Neural progenitor cell (in vitro differentiated cells): ENCODE measurements around the gene NEO1. TPM values are rescaled to one million over a fixed set of nuclear protein-coding genes. Genes with fewer than 3 reads are reported as not detected.

Source experiments
- DNase-seq: peaks from one replicate; pipeline ENCODE4 v3.0.0-alpha.2; 2016; ENCODE audit warnings: low spot score
- H2AFZ ChIP-seq: fragments of 200-600 bp; sonication (generic); replicated peaks from 2 replicates; pipeline ENCODE4 v1.6.1; 2016; ENCODE audit warnings: antibody characterized with exemption
- H3F3A ChIP-seq: fragments of 200-600 bp; sonication (generic); 2 replicates; pipeline ENCODE4 v1.6.1; 2016; ENCODE audit warnings: antibody characterized with exemption, low read depth
- H3K27ac ChIP-seq: fragments of 200-600 bp; sonication (generic); 2 replicates; pipeline ENCODE4 v1.5.1; 2016; ENCODE audit warnings: mild to moderate bottlenecking
- H3K27me3 ChIP-seq: fragments of 200-600 bp; sonication (generic); 2 replicates; pipeline ENCODE4 v1.6.1; 2016; ENCODE audit warnings: mild to moderate bottlenecking, moderate library complexity
- H3K36me3 ChIP-seq: fragments of 200-600 bp; sonication (generic); 2 replicates; pipeline ENCODE4 v1.5.1; 2016
- H3K4me1 ChIP-seq: fragments of 200-600 bp; sonication (generic); 2 replicates; pipeline ENCODE4 v1.6.1; 2016; ENCODE audit warnings: mixed run types
- H3K4me2 ChIP-seq: fragments of 200-600 bp; sonication (generic); 2 replicates; pipeline ENCODE4 v1.6.1; 2016
- H3K4me3 ChIP-seq: fragments of 200-600 bp; sonication (generic); 2 replicates; pipeline ENCODE4 v1.5.1; 2016
- H3K79me2 ChIP-seq: fragments of 200-600 bp; sonication (generic); 2 replicates; pipeline ENCODE4 v1.6.1; 2016; ENCODE audit warnings: low read depth
- H3K9ac ChIP-seq: fragments of 200-600 bp; sonication (generic); 2 replicates; pipeline ENCODE4 v1.6.1; 2016
- H3K9me3 ChIP-seq: fragments of 200-600 bp; sonication (generic); 2 replicates; pipeline ENCODE4 v1.5.1; 2016; ENCODE audit warnings: low read depth
- H4K20me1 ChIP-seq: fragments of 200-600 bp; sonication (generic); 2 replicates; pipeline ENCODE4 v1.6.1; 2016; ENCODE audit warnings: low read depth
- H3K27ac Mint-ChIP-seq: 3 replicates; pipeline ENCODE4 v1.8.0; 2021; ENCODE audit warnings: mixed read lengths
- H3K27me3 Mint-ChIP-seq: 2 replicates; pipeline ENCODE4 v1.8.0; 2022; ENCODE audit warnings: low read depth, mild to moderate bottlenecking, inconsistent platforms, moderate library complexity, mixed read lengths; ENCODE audit not compliant: insufficient read depth
- H3K36me3 Mint-ChIP-seq: 3 replicates; pipeline ENCODE4 v1.8.0; 2021; ENCODE audit warnings: mixed read lengths
- H3K4me1 Mint-ChIP-seq: 3 replicates; pipeline ENCODE4 v1.8.0; 2021; ENCODE audit warnings: mixed read lengths
- H3K4me3 Mint-ChIP-seq: 3 replicates; pipeline ENCODE4 v1.8.0; 2021; ENCODE audit warnings: mild to moderate bottlenecking, moderate library complexity, mixed read lengths
- H3K9me3 Mint-ChIP-seq: 3 replicates; pipeline ENCODE4 v1.8.0; 2020; ENCODE audit warnings: mixed read lengths
- EZH2 ChIP-seq: fragments of 200-600 bp; sonication (generic); IDR thresholded peaks from 2 replicates; pipeline ENCODE4 v1.6.1; 2017; ENCODE audit warnings: antibody characterized with exemption, mild to moderate bottlenecking, moderate library complexity
- EZH2phosphoT487 ChIP-seq: fragments of 200-600 bp; sonication (generic); IDR thresholded peaks from 2 replicates; pipeline ENCODE4 v1.6.1; 2017; ENCODE audit warnings: antibody characterized with exemption
- total RNA-seq: library from RNA; depleted of rRNA; stranded (reverse); fragments of >200 nt; gene quantifications from 2 replicates; pipeline ENCODE4 v1.2.3, GENCODE V29; 2015; ENCODE audit warnings: low replicate concordance
- TF ChIP-seq, protein P1 (sequence below): fragments of 200-600 bp; sonication (generic); IDR thresholded peaks from 2 replicates; pipeline ENCODE4 v1.5.1; 2017; ENCODE audit warnings: antibody characterized with exemption, mild to moderate bottlenecking

The NEO1 gene
- total RNA-seq, 1 donor from 2014 or later: 77.9 TPM

- H3K27ac ChIP-seq: no peak overlapping the region
- TF ChIP-seq EZH2 (no peak), EZH2phosphoT487 (no peak)
- TF ChIP-seq, protein P1, sequence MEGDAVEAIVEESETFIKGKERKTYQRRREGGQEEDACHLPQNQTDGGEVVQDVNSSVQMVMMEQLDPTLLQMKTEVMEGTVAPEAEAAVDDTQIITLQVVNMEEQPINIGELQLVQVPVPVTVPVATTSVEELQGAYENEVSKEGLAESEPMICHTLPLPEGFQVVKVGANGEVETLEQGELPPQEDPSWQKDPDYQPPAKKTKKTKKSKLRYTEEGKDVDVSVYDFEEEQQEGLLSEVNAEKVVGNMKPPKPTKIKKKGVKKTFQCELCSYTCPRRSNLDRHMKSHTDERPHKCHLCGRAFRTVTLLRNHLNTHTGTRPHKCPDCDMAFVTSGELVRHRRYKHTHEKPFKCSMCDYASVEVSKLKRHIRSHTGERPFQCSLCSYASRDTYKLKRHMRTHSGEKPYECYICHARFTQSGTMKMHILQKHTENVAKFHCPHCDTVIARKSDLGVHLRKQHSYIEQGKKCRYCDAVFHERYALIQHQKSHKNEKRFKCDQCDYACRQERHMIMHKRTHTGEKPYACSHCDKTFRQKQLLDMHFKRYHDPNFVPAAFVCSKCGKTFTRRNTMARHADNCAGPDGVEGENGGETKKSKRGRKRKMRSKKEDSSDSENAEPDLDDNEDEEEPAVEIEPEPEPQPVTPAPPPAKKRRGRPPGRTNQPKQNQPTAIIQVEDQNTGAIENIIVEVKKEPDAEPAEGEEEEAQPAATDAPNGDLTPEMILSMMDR: no peak
- no peaks in the 10 kb centered on the region for H3F3A ChIP-seq
Observed at GRCh38 chr15:73010154-73011152, 41.8 kb upstream of the NEO1 start.

GRCh38 chr15:73014904-73015303, 37.4 kb upstream of the NEO1 start:
- Histone ChIP-seq H3K79me2 (no peaks in the 10 kb centered on the region), H3K4me1 (peaks cover 21% of the 10 kb centered on the region), H3K4me2 (no peak overlapping the region), H3F3A (no peaks in the 10 kb centered on the region), H3K9me3 (no peaks in the 10 kb centered on the region), H2AFZ (no peak overlapping the region), H3K9ac (no peak overlapping the region), H3K27me3 (no peaks in the 10 kb centered on the region), H3K27ac (no peak overlapping the region), H3K36me3 (no peaks in the 10 kb centered on the region), H3K4me3 (no peak overlapping the region), H4K20me1 (no peaks in the 10 kb centered on the region)
- no peak overlapping the region for H3K4me3 Mint-ChIP-seq
- H3K27ac Mint-ChIP-seq: no peak overlapping the region
- H3K9me3 Mint-ChIP-seq: no peaks in the 10 kb centered on the region
- peaks cover 5% of the 10 kb centered on the region for H3K27me3 Mint-ChIP-seq
- TF ChIP-seq, protein P1: no peak
- TF ChIP-seq EZH2 (no peak), EZH2phosphoT487 (no peak)
- H3K36me3 Mint-ChIP-seq: no peaks in the 10 kb centered on the region
- no peak for DNase-seq
- peaks cover 20% of the 10 kb centered on the region for H3K4me1 Mint-ChIP-seq

More at GRCh38 chr15:73010154-73011152, 41.8 kb upstream of the NEO1 start:
- Histone ChIP-seq H3K4me1 (peaks cover 8% of the 10 kb centered on the region), H2AFZ (peak overlapping the region; percentile 59), H3K27me3 (no peaks in the 10 kb centered on the region), H3K9me3 (no peaks in the 10 kb centered on the region), H3K4me2 (no peak overlapping the region), H3K4me3 (no peak overlapping the region), H3K36me3 (no peaks in the 10 kb centered on the region), H4K20me1 (no peaks in the 10 kb centered on the region), H3K79me2 (no peaks in the 10 kb centered on the region), H3K9ac (no peak overlapping the region)
- H3K9me3 Mint-ChIP-seq: no peaks in the 10 kb centered on the region
- H3K4me3 Mint-ChIP-seq: no peak overlapping the region
- H3K4me1 Mint-ChIP-seq: peaks cover 4% of the 10 kb centered on the region
- no peaks in the 10 kb centered on the region for H3K36me3 Mint-ChIP-seq
- H3K27me3 Mint-ChIP-seq: peaks cover 4% of the 10 kb centered on the region
- no peak overlapping the region for H3K27ac Mint-ChIP-seq
- DNase-seq: no peak

- H3F3A ChIP-seq: peaks cover 2% of the 10 kb centered on the region
- peaks cover 24% of the 10 kb centered on the region for H3K4me1 ChIP-seq
- H3K4me2 ChIP-seq: no peak overlapping the region
- DNase-seq: no peak
- no peak overlapping the region for H3K4me3 Mint-ChIP-seq
- no peaks in the 10 kb centered on the region for H3K9me3 Mint-ChIP-seq
- H3K27me3 ChIP-seq: no peaks in the 10 kb centered on the region
- H3K4me1 Mint-ChIP-seq: peaks cover 26% of the 10 kb centered on the region
- no peak overlapping the region for H3K27ac Mint-ChIP-seq
- H3K4me3 ChIP-seq: no peak overlapping the region
- no peaks in the 10 kb centered on the region for H3K36me3 ChIP-seq
- H3K79me2 ChIP-seq: no peaks in the 10 kb centered on the region
- no peak overlapping the region for H2AFZ ChIP-seq
- no peaks in the 10 kb centered on the region for H3K36me3 Mint-ChIP-seq
- no peaks in the 10 kb centered on the region for H3K9me3 ChIP-seq
- H3K9ac ChIP-seq: no peak overlapping the region
- peaks cover 5% of the 10 kb centered on the region for H3K27me3 Mint-ChIP-seq
- H3K27ac ChIP-seq: no peak overlapping the region
- H4K20me1 ChIP-seq: no peaks in the 10 kb centered on the region
- TF ChIP-seq EZH2phosphoT487 (no peak), EZH2 (no peak)
- TF ChIP-seq, protein P1: no peak
Observed at GRCh38 chr15:73015493-73015892, 36.8 kb upstream of the NEO1 start.
